RWPE2 (cell line): ENCODE data around the gene WBP2.
"Not testable (repeated sequence)": the region's sequence is repeated elsewhere in the genome, so short reads cannot be mapped to it uniquely, and the experiment has no call there.

ENCODE experiments used
- ATAC-seq: fragments of 200-7000 bp; cut with Tn5 transposase; 3 replicates; pipeline ENCODE4 v1.9.1; 2021; ENCODE audit warnings: low read depth
- DNase-seq: peaks from one replicate; pipeline ENCODE4 v3.0.0-alpha.2; 2020; ENCODE audit warnings: low spot score
- H3K27ac ChIP-seq: fragments of 450-650 bp; 2 replicates; pipeline ENCODE4 v1.5.1; 2017; ENCODE audit warnings: mild to moderate bottlenecking; ENCODE audit not compliant: poor library complexity, severe bottlenecking
- H3K27me3 ChIP-seq: fragments of 250-450 bp; sonication (Bioruptor Pico); 2 replicates; pipeline ENCODE4 v1.5.1; 2021; ENCODE audit warnings: mild to moderate bottlenecking, moderate library complexity; ENCODE audit not compliant: insufficient read depth, poor library complexity, severe bottlenecking
- H3K36me3 ChIP-seq: fragments of 250-450 bp; sonication (Bioruptor Pico); 2 replicates; pipeline ENCODE4 v1.5.1; 2020; ENCODE audit warnings: low read depth, mild to moderate bottlenecking, moderate library complexity
- H3K4me1 ChIP-seq: fragments of 250-450 bp; sonication (Bioruptor Pico); 2 replicates; pipeline ENCODE4 v1.5.1; 2021; ENCODE audit warnings: mild to moderate bottlenecking, moderate library complexity; ENCODE audit not compliant: insufficient read depth, poor library complexity, severe bottlenecking
- H3K4me3 ChIP-seq: fragments of 250-450 bp; sonication (Bioruptor Pico); 2 replicates; pipeline ENCODE4 v1.5.1; 2021; ENCODE audit warnings: mild to moderate bottlenecking, moderate library complexity; ENCODE audit not compliant: severe bottlenecking
- H3K9me3 ChIP-seq: fragments of 250-450 bp; sonication (Bioruptor Pico); 2 replicates; pipeline ENCODE4 v1.5.1; 2021; ENCODE audit warnings: mild to moderate bottlenecking, moderate library complexity; ENCODE audit not compliant: severe bottlenecking
- TF ChIP-seq, protein P1 (sequence below): fragments of 450-650 bp; IDR thresholded peaks from one replicate; pipeline ENCODE4 v1.5.1; 2017; ENCODE audit warnings: mild to moderate bottlenecking, moderate library complexity; ENCODE audit not compliant: poor library complexity, severe bottlenecking

The WBP2 gene

DNA sequence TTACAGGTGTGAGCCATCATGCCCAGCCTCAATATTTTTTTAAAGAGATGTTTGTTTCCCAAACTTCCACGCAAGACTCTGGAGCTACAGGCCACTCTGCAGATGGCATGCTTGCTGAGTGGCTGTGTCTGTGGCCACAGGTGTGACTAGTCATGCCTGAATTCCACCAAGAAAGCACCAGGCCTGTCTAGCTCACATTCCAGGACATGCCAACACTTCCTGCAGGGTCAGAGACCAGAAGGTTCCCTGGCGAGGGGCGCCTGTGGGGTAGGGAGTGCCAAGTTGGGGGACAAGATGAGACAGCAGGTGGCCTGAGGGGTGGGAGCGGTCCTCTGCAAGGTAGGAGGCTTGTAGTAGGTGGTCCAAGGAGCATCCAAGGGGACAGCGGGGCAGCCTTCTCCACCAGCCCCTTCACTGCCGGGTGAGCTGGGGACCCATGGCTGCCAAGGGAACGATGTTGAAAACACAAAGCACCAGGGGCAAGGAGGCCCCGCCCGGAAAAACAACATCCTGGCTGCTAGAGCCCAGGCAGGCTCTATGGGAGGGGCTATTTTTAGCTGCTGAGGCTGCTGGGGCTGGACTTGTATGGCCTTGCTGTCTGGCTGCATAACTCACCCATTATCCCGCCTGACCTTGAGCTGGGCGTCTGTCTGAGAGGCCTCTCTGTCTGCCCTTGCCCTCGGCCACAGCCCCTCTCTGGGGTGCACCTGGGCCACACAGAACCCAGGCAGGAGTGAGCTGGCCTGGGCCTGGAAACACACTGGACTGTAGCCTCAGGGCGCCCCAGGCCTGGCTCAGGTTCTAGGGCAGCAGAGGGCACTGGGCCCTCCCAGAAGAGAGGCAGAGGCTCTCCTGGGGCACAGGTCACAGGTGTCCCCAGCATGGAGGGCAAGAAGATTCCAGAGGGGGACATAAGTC is 17.6 kb upstream of the WBP2 start:
- DNase-seq (peak; percentile 83), ATAC-seq (peak; percentile 45)
- H3K9me3 ChIP-seq, result no peaks in the 10 kb centered on the region
- H3K27me3 ChIP-seq, result no peaks in the 10 kb centered on the region
- peak overlapping the region; percentile 96 for H3K27ac ChIP-seq
- TF ChIP-seq, protein P1, sequence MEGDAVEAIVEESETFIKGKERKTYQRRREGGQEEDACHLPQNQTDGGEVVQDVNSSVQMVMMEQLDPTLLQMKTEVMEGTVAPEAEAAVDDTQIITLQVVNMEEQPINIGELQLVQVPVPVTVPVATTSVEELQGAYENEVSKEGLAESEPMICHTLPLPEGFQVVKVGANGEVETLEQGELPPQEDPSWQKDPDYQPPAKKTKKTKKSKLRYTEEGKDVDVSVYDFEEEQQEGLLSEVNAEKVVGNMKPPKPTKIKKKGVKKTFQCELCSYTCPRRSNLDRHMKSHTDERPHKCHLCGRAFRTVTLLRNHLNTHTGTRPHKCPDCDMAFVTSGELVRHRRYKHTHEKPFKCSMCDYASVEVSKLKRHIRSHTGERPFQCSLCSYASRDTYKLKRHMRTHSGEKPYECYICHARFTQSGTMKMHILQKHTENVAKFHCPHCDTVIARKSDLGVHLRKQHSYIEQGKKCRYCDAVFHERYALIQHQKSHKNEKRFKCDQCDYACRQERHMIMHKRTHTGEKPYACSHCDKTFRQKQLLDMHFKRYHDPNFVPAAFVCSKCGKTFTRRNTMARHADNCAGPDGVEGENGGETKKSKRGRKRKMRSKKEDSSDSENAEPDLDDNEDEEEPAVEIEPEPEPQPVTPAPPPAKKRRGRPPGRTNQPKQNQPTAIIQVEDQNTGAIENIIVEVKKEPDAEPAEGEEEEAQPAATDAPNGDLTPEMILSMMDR, result no peak
- H3K4me3 ChIP-seq, result no peak overlapping the region
- H3K4me1 ChIP-seq, result peaks cover 38% of the 10 kb centered on the region
- H3K36me3 ChIP-seq, result peaks cover 18% of the 10 kb centered on the region

DNA sequence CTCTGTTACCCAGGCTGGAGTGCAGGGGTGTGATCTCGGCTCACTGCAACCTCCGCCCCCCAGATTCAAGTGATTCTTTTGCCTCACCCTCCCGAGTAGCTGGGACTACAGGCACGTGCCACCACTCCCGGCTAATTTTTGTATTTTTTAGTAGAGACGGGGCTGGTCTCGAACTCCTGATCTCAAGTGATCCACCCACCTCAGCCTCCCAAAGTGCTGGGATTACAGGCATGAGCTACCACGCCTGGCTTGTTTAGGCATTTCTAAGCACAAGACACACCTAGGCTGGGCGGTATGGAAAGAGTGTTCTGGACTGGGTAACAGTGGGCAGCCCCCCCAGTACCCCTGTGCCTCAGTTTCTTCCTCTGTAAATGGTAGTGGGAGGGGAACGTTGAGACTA is 15.1 kb upstream of the WBP2 start:
- not testable (repeated sequence) for H3K27ac ChIP-seq, ATAC-seq, H3K9me3 ChIP-seq, H3K27me3 ChIP-seq, H3K4me3 ChIP-seq, DNase-seq
- peaks cover 14% of the 10 kb centered on the region for H3K36me3 ChIP-seq
- H3K4me1 ChIP-seq, result peaks cover 22% of the 10 kb centered on the region

DNA sequence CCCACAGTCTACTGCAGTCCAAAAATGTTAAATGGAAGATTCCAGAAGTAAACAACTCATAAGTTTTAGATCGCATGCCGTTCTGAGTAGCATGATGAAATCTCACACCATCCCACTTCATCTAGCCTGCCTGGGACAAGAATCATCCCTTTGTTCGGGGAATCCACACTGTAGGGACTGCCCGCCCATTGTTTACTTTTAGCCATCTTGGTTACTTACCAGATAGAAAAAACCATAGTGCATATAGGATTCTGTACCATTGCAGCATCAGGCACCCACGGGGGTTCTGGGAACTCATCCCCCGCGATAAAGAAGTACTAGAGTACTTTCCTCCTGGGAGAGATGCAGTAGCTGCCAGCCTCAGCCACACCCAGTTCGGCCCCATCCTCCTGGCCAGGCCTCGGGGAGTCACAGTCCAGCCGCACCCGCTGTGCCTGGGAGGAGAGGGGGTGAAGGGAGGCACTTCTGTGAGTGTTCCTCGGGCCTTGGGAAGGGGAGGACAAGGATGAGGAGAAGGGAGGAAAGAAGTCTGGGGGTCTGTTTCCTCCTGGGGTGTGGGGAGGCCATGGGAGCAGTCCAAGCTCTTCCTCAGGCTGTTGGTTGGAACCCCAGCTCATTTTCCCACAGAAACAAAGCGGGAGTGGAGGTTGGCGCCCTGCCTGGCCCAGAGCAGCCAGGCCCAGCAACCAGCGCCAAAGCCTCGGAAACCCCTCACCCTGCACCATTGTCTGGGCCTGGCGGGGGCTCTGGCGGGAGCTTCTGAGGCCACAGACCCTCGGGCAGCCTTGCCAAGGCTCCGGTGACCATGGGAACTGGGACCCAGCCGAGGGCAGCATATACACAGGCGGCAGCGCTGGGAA is 14.4 kb upstream of the WBP2 start:
- no peaks in the 10 kb centered on the region for H3K27me3 ChIP-seq
- DNase-seq (no peak), ATAC-seq (peak; percentile 6; the same call in 1 of the 3 replicates)
- peak overlapping the region; percentile 2 for H3K27ac ChIP-seq
- H3K9me3 ChIP-seq, result no peaks in the 10 kb centered on the region
- peaks cover 23% of the 10 kb centered on the region for H3K4me1 ChIP-seq
- no peak overlapping the region for H3K4me3 ChIP-seq
- H3K36me3 ChIP-seq, result peaks cover 11% of the 10 kb centered on the region
- TF ChIP-seq, protein P1, result no peak

DNA sequence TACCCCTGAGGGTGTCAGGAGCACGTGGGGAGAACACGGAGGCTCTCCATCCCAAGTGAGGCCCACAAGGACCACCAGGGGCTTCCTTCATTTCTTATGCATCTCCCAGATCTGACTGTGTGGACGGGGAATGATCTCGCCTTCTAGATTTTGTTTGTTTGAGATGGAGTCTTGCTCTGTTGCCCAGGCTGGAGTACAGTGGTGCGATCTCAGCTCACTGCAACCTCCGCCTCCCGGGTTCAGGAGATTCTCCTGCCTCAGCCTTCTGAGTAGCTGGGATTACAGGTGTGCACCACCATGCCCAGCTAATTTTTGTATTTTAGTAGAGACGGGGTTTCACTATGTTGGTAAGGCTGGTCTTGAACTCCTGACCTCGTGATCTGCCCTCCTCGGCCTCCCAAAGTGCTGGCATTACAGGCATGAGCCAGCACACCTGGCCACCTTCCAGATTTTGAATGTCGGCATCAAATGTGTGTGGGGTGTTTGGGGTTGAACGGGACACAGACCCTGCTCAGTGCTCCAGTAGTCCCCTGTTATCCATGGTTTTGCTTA is 13.7 kb upstream of the WBP2 start:
- not testable (repeated sequence) for DNase-seq, H3K27me3 ChIP-seq, H3K9me3 ChIP-seq, ATAC-seq, H3K36me3 ChIP-seq, H3K4me3 ChIP-seq
- peaks cover 28% of the 10 kb centered on the region for H3K4me1 ChIP-seq
- H3K27ac ChIP-seq, result peak overlapping the region; percentile 2

DNA sequence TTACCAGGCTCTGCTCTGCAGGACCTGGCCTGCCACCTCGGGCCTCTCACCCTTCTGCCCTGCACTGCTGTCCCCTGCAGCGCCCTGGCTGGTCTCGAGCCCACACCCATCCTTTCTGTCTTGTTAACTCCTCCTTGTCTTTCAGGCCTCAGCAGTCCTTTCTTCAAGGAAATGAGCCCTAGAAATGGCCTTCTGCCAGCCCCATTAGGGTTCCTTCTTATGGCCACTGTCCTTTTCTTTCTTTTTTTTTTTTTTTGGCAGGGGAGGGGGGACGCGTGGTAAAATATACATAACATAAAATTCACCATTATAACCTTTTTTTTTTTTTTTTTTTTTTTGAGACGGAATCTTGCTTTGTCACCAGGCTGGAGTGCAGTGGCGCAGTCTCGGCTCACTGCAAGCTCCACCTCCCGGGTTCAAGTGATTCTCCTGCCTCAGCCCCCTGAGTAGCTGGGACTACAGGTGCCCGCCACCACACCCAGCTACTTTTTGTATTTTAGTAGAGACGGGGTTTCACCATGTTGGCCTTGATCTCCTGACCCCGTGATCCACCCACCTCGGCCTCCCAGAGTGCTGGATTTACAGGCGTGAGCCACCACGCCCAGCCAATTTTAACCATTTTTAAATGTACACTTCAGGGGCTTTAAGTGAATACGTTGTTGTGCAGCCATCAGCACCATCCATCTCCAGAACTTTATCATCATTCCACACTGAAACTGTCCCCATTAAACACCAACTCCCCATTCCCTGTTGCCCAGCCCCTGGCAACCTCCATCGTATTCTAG is 10.5 kb upstream of the WBP2 start:
- not testable (repeated sequence) for H3K27ac ChIP-seq, H3K9me3 ChIP-seq, H3K4me3 ChIP-seq, H3K36me3 ChIP-seq, H3K27me3 ChIP-seq, DNase-seq, ATAC-seq
- H3K4me1 ChIP-seq, result peaks cover 15% of the 10 kb centered on the region

DNA sequence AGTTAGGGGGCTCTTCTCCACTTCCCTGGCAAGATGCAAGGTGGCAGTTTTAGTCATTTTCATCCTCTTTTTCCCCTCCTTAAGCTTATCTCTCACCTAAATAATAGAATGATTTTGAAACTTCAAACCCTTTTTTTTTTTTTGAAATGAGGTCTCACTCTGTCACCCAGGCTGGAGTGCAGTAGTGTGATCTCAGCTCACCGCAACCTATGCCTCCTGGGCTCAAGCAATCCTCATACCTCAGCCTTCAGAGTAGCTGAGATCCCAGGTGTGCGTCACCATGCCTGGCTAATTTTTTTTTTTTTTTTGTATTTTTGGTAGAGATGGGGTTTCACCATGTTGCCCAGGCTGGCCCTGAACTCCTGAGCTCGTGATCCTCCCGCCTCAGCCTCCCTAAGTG is 9.8 kb upstream of the WBP2 start:
- peaks cover 15% of the 10 kb centered on the region for H3K4me1 ChIP-seq
- H3K36me3 ChIP-seq, H3K4me3 ChIP-seq, H3K27ac ChIP-seq, H3K9me3 ChIP-seq, H3K27me3 ChIP-seq, DNase-seq, ATAC-seq: not testable (repeated sequence)
